GM12878 (cell line): ENCODE measurements around the gene DYNLL1. TPM values are rescaled to one million over a fixed set of nuclear protein-coding genes. Genes with fewer than 3 reads are reported as not detected.

Experiments
- CHD4 ChIP-seq: fragments of 200-600 bp; sonication (generic); IDR thresholded peaks from 2 replicates; pipeline ENCODE4 v1.6.1; 2016; ENCODE audit warnings: mild to moderate bottlenecking
- CREB1 ChIP-seq: IDR thresholded peaks from 2 replicates; pipeline ENCODE4 v1.6.1; 2012; ENCODE audit warnings: low read depth, mild to moderate bottlenecking, inconsistent platforms
- DPF2 ChIP-seq: fragments of 450-650 bp; IDR thresholded peaks from 2 replicates; pipeline ENCODE4 v1.6.1; 2017; ENCODE audit warnings: mild to moderate bottlenecking
- EED ChIP-seq: sonication (generic); IDR thresholded peaks from 2 replicates; pipeline ENCODE4 v1.6.1; 2016; ENCODE audit warnings: antibody characterized with exemption, low read depth
- EGR1 ChIP-seq, 2 experiments: IDR thresholded peaks; 1 replicate in 1 of 2; 2 replicates in 1 of 2; pipeline ENCODE4 v1.6.1; 2011 to 2012; ENCODE audit warnings: low read depth in 2 of 2, low read length in 2 of 2, borderline replicate concordance in 1 of 2, mild to moderate bottlenecking in 1 of 2, moderate library complexity in 1 of 2
- EZH2 ChIP-seq: IDR thresholded peaks from 2 replicates; pipeline ENCODE4 v1.6.1; 2012; ENCODE audit warnings: low read depth, mild to moderate bottlenecking, control low read depth, inconsistent platforms, low read length, borderline replicate concordance; ENCODE audit not compliant: control insufficient read depth
- KLF5 ChIP-seq: fragments of 450-650 bp; IDR thresholded peaks from 2 replicates; pipeline ENCODE4 v1.6.1; 2014; ENCODE audit warnings: mild to moderate bottlenecking; ENCODE audit not compliant: partially characterized antibody
- MTA2 ChIP-seq: fragments of 450-650 bp; IDR thresholded peaks from 2 replicates; pipeline ENCODE4 v1.6.1; 2016; ENCODE audit warnings: low read depth, mild to moderate bottlenecking, moderate library complexity
- MXI1 ChIP-seq: fragments of 150-350 bp; IDR thresholded peaks from 2 replicates; pipeline ENCODE4 v1.6.1; 2011; ENCODE audit warnings: low read depth, mild to moderate bottlenecking, inconsistent platforms, low read length, improper control_type of control experiment
- PAX5 ChIP-seq: IDR thresholded peaks from 2 replicates; pipeline ENCODE4 v1.6.1; 2011; ENCODE audit warnings: low read depth, low read length, borderline replicate concordance
- POLR2A ChIP-seq: IDR thresholded peaks from 2 replicates; pipeline ENCODE4 v1.6.1; 2011; ENCODE audit warnings: low read depth, mild to moderate bottlenecking, low read length
- POLR2AphosphoS5 ChIP-seq: IDR thresholded peaks from 2 replicates; pipeline ENCODE4 v1.6.1; 2011; ENCODE audit warnings: mild to moderate bottlenecking, low read length, inconsistent platforms
- RAD51 ChIP-seq: fragments of 450-650 bp; IDR thresholded peaks from 2 replicates; pipeline ENCODE4 v1.6.1; 2016; ENCODE audit warnings: moderate library complexity, mild to moderate bottlenecking, inconsistent platforms
- RFX5 ChIP-seq: IDR thresholded peaks from 2 replicates; pipeline ENCODE4 v1.6.1; 2011; ENCODE audit warnings: low read depth, low read length, improper control_type of control experiment
- SREBF1 ChIP-seq: IDR thresholded peaks from 2 replicates; pipeline ENCODE4 v1.6.1; 2012; ENCODE audit warnings: mild to moderate bottlenecking, low read length
- YY1 ChIP-seq: IDR thresholded peaks from 2 replicates; pipeline ENCODE4 v1.6.1; 2011; ENCODE audit warnings: low read depth, mild to moderate bottlenecking, low read length
- polyA plus RNA-seq, 11 experiments: library from polyadenylated mRNA; depleted of rRNA in 4 of 11; unstranded in 6 of 11; stranded (reverse) in 5 of 11; fragments of >200 nt; fragmentation: Nextera tagmentation in 4 of 11; fragmentation: Illumina TruSeq in 1 of 11; extraction: Ambion mirVana in 4 of 11; extraction: Trizol in 1 of 11; gene quantifications; 1 replicate in 1 of 11; 2 replicates in 10 of 11; pipeline versions ENCODE4 v1.2.1 to v1.2.3, GENCODE V29; 2011 to 2016; ENCODE audit warnings: inconsistent platforms in 2 of 11, missing spikeins in 2 of 11, low read depth in 1 of 11
- total RNA-seq, 4 experiments: library from RNA; depleted of rRNA in 3 of 4; stranded (reverse); fragments of >200 nt in 3 of 4; fragmentation: Illumina TruSeq in 1 of 4; extraction: Trizol in 1 of 4; gene quantifications; 2 replicates each; pipeline versions ENCODE4 v1.2.1 to v1.2.3, GENCODE V29; 2013 to 2021
- TF ChIP-seq, protein P1 (sequence below): IDR thresholded peaks from 2 replicates; pipeline ENCODE4 v1.6.1; 2011; ENCODE audit warnings: low read depth, mild to moderate bottlenecking, low read length, moderate library complexity, borderline replicate concordance; ENCODE audit errors: extremely low read depth
- TF ChIP-seq, protein P2 (sequence below): fragments of 450-650 bp; conservative IDR thresholded peaks from 2 replicates; pipeline ENCODE4 v1.6.1; 2017; ENCODE audit warnings: mild to moderate bottlenecking, moderate library complexity
- TF ChIP-seq, protein P3 (sequence below): fragments of 450-650 bp; IDR thresholded peaks from 2 replicates; pipeline ENCODE4 v1.6.1; 2017; ENCODE audit warnings: mild to moderate bottlenecking, low read depth, inconsistent platforms; ENCODE audit not compliant: poor library complexity, severe bottlenecking
- TF ChIP-seq, protein P4 (sequence below): IDR thresholded peaks from 2 replicates; pipeline ENCODE4 v1.6.1; 2011; ENCODE audit warnings: borderline replicate concordance, low read depth, mild to moderate bottlenecking, moderate library complexity, mixed read lengths, low read length; ENCODE audit not compliant: insufficient read depth; ENCODE audit errors: extremely low read length
- TF ChIP-seq, protein P5 (sequence below): fragments of 450-650 bp; IDR thresholded peaks from 2 replicates; pipeline ENCODE4 v1.6.1; 2016; ENCODE audit warnings: mild to moderate bottlenecking, moderate library complexity, borderline replicate concordance

DYNLL1 gene
- total and polyA plus RNA-seq, 10 of the 15 experiments (the other 5 are each of a cell fraction or from before 2014, with no cell fraction given) = 239 to 796 (median 379) TPM

- TF ChIP-seq, protein P1, sequence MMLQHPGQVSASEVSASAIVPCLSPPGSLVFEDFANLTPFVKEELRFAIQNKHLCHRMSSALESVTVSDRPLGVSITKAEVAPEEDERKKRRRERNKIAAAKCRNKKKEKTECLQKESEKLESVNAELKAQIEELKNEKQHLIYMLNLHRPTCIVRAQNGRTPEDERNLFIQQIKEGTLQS = no peak
- TF ChIP-seq CREB1 (peak; percentile 98), MTA2 (peak; percentile 46; the same call in 1 of the 2 replicates), EED (no peak), SREBF1 (no peak), POLR2A (peak; percentile 97), EGR1 (IDR thresholded peaks at IDR 0.05; ENCODE audit: borderline replicate concordance in 1 of 2, low read depth in 2 of 2, low read length in 2 of 2) (peak in 1 of 2 experiments; percentile 50; a peak in 1 of 3 replicates), CHD4 (no peak), DPF2 (no peak), POLR2AphosphoS5 (peak; percentile 88), RFX5 (no peak), PAX5 (no peak), YY1 (peak; percentile 99), MXI1 (0 out of 2 replicates have a peak, but pooled peaks have one; percentile 39), EZH2 (no peak), RAD51 (no peak), KLF5 (peak; percentile 75)
- TF ChIP-seq, protein P2, sequence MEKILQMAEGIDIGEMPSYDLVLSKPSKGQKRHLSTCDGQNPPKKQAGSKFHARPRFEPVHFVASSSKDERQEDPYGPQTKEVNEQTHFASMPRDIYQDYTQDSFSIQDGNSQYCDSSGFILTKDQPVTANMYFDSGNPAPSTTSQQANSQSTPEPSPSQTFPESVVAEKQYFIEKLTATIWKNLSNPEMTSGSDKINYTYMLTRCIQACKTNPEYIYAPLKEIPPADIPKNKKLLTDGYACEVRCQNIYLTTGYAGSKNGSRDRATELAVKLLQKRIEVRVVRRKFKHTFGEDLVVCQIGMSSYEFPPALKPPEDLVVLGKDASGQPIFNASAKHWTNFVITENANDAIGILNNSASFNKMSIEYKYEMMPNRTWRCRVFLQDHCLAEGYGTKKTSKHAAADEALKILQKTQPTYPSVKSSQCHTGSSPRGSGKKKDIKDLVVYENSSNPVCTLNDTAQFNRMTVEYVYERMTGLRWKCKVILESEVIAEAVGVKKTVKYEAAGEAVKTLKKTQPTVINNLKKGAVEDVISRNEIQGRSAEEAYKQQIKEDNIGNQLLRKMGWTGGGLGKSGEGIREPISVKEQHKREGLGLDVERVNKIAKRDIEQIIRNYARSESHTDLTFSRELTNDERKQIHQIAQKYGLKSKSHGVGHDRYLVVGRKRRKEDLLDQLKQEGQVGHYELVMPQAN = peak; percentile 83
- TF ChIP-seq, protein P3, sequence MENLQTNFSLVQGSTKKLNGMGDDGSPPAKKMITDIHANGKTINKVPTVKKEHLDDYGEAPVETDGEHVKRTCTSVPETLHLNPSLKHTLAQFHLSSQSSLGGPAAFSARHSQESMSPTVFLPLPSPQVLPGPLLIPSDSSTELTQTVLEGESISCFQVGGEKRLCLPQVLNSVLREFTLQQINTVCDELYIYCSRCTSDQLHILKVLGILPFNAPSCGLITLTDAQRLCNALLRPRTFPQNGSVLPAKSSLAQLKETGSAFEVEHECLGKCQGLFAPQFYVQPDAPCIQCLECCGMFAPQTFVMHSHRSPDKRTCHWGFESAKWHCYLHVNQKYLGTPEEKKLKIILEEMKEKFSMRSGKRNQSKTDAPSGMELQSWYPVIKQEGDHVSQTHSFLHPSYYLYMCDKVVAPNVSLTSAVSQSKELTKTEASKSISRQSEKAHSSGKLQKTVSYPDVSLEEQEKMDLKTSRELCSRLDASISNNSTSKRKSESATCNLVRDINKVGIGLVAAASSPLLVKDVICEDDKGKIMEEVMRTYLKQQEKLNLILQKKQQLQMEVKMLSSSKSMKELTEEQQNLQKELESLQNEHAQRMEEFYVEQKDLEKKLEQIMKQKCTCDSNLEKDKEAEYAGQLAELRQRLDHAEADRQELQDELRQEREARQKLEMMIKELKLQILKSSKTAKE = peak; percentile 58
- TF ChIP-seq, protein P4, sequence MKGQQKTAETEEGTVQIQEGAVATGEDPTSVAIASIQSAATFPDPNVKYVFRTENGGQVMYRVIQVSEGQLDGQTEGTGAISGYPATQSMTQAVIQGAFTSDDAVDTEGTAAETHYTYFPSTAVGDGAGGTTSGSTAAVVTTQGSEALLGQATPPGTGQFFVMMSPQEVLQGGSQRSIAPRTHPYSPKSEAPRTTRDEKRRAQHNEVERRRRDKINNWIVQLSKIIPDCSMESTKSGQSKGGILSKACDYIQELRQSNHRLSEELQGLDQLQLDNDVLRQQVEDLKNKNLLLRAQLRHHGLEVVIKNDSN = no peak
- TF ChIP-seq, protein P5, sequence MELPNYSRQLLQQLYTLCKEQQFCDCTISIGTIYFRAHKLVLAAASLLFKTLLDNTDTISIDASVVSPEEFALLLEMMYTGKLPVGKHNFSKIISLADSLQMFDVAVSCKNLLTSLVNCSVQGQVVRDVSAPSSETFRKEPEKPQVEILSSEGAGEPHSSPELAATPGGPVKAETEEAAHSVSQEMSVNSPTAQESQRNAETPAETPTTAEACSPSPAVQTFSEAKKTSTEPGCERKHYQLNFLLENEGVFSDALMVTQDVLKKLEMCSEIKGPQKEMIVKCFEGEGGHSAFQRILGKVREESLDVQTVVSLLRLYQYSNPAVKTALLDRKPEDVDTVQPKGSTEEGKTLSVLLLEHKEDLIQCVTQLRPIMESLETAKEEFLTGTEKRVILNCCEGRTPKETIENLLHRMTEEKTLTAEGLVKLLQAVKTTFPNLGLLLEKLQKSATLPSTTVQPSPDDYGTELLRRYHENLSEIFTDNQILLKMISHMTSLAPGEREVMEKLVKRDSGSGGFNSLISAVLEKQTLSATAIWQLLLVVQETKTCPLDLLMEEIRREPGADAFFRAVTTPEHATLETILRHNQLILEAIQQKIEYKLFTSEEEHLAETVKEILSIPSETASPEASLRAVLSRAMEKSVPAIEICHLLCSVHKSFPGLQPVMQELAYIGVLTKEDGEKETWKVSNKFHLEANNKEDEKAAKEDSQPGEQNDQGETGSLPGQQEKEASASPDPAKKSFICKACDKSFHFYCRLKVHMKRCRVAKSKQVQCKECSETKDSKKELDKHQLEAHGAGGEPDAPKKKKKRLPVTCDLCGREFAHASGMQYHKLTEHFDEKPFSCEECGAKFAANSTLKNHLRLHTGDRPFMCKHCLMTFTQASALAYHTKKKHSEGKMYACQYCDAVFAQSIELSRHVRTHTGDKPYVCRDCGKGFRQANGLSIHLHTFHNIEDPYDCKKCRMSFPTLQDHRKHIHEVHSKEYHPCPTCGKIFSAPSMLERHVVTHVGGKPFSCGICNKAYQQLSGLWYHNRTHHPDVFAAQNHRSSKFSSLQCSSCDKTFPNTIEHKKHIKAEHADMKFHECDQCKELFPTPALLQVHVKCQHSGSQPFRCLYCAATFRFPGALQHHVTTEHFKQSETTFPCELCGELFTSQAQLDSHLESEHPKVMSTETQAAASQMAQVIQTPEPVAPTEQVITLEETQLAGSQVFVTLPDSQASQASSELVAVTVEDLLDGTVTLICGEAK = peak; percentile 30; the same call in 1 of the 2 replicates
Observed at GRCh38 chr12:120528861-120529525, 33.1 kb downstream of the DYNLL1 start, which contains the start of gene COQ5 (continued).
